HAP-1 (cell line): ENCODE data around the gene SNX19.
"Not testable (repeated sequence)": the region's sequence is repeated elsewhere in the genome, so short reads cannot be mapped to it uniquely, and the experiment has no call there.

Experiments
- DNase-seq, 2 experiments: peaks; one replicate each; pipeline ENCODE4 v3.0.0-alpha.2; 2016 to 2020; ENCODE audit warnings: low spot score in 2 of 2
- H3K27me3 ChIP-seq: fragments of 250-450 bp; sonication (Bioruptor Pico); 2 replicates; pipeline ENCODE4 v1.5.1; 2020; ENCODE audit warnings: low read depth, mild to moderate bottlenecking, moderate library complexity
- H3K36me3 ChIP-seq: fragments of 250-450 bp; sonication (Bioruptor Pico); replicated peaks from 2 replicates; pipeline ENCODE4 v1.5.1; 2020; ENCODE audit warnings: mild to moderate bottlenecking
- H3K4me1 ChIP-seq: fragments of 250-450 bp; sonication (Bioruptor Pico); 2 replicates; pipeline ENCODE4 v1.5.1; 2020; ENCODE audit warnings: mild to moderate bottlenecking
- H3K4me3 ChIP-seq: fragments of 250-450 bp; sonication (Bioruptor Pico); 2 replicates; pipeline ENCODE4 v1.5.1; 2020; ENCODE audit warnings: mild to moderate bottlenecking, moderate library complexity
- H3K9me3 ChIP-seq: fragments of 250-450 bp; sonication (Bioruptor Pico); 2 replicates; pipeline ENCODE4 v1.5.1; 2020; ENCODE audit warnings: mild to moderate bottlenecking, moderate library complexity
- in situ Hi-C: fragments of 300-500 bp; cut with MboI; formaldehyde crosslinking; loops from 3 replicates; pipeline ENCODE4 v1.14.3; 2020; ENCODE audit warnings: low sequenced_read_pairs, inconsistent platforms, mixed read lengths

The SNX19 gene

GRCh38 chr11:130858215-130858614, 58.1 kb downstream of the SNX19 start:
- in situ Hi-C loops = no loop called here
- Histone ChIP-seq H3K4me1 (no peaks in the 10 kb centered on the region), H3K4me3 (no peak overlapping the region), H3K36me3 (no peaks in the 10 kb centered on the region), H3K9me3 (no peaks in the 10 kb centered on the region), H3K27me3 (no peaks in the 10 kb centered on the region)
- DNase-seq = no peak

GRCh38 chr11:130855707-130856106, 60.6 kb downstream of the SNX19 start:
- in situ Hi-C loops, H3K27me3 ChIP-seq, H3K36me3 ChIP-seq, H3K9me3 ChIP-seq, H3K4me3 ChIP-seq, H3K4me1 ChIP-seq, DNase-seq: not testable (repeated sequence)

- Histone ChIP-seq H3K36me3 (no peaks in the 10 kb centered on the region), H3K4me1 (no peaks in the 10 kb centered on the region), H3K27me3 (no peaks in the 10 kb centered on the region), H3K4me3 (no peak overlapping the region), H3K9me3 (no peaks in the 10 kb centered on the region)
- in situ Hi-C loops = no loop called here
- no peak for DNase-seq
Observed at GRCh38 chr11:130854483-130854882, 61.8 kb downstream of the SNX19 start.

- no peaks in the 10 kb centered on the region for H3K4me1 ChIP-seq
- no peak overlapping the region for H3K4me3 ChIP-seq
- in situ Hi-C loops = no loop called here
Observed at GRCh38 chr11:130852589-130852988, 63.7 kb downstream of the SNX19 start.

DNA sequence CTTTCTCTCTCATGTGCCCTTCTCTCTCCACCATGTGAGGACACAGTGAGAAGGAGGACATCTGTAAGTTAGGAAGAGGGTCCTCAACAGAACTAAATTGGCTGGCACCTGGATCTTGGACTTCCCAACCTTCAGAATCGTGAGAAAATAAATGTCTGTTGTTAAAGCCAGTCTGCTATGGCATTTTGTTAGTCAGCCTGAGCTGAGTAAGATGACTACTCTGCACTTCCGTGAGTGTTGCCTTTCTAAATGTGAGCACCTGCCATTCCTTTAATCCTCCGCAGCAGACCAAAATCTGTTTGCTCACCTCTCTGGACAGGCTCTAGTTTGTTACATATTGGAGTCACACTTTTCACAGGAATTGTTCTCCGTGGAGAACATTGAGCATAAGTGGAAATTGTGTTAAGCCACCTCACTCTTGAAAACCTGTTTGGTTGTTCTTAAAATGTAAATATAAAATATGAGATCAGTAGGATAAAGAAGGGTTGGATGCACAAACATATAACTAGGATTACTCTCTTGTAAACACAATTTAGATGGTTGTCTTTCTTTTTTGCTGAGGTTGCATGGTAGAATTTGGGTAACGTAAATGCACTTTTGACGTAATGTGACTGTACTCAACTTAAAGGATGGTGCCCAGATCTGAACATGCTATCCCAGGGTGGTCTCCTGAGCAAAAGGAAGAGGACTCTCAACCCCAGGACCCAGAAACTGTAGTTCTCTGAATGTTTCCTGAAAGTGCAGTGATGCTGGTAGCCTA, 65.9 kb downstream of the SNX19 start:
- in situ Hi-C loops = no loop called here
- Histone ChIP-seq H3K4me3 (no peak overlapping the region), H3K4me1 (no peaks in the 10 kb centered on the region), H3K27me3 (no peaks in the 10 kb centered on the region), H3K36me3 (no peaks in the 10 kb centered on the region), H3K9me3 (no peaks in the 10 kb centered on the region)
- DNase-seq = no peak

More at GRCh38 chr11:130852589-130852988, 63.7 kb downstream of the SNX19 start:
- Histone ChIP-seq H3K9me3 (no peaks in the 10 kb centered on the region), H3K36me3 (no peaks in the 10 kb centered on the region), H3K27me3 (no peaks in the 10 kb centered on the region)
- no peak for DNase-seq

GRCh38 chr11:130849215-130849568, 67.1 kb downstream of the SNX19 start:
- Histone ChIP-seq H3K4me1 (no peaks in the 10 kb centered on the region), H3K4me3 (no peak overlapping the region), H3K36me3 (no peaks in the 10 kb centered on the region), H3K27me3 (no peaks in the 10 kb centered on the region), H3K9me3 (no peaks in the 10 kb centered on the region)
- in situ Hi-C loops = no loop called here
- DNase-seq = no peak

DNA sequence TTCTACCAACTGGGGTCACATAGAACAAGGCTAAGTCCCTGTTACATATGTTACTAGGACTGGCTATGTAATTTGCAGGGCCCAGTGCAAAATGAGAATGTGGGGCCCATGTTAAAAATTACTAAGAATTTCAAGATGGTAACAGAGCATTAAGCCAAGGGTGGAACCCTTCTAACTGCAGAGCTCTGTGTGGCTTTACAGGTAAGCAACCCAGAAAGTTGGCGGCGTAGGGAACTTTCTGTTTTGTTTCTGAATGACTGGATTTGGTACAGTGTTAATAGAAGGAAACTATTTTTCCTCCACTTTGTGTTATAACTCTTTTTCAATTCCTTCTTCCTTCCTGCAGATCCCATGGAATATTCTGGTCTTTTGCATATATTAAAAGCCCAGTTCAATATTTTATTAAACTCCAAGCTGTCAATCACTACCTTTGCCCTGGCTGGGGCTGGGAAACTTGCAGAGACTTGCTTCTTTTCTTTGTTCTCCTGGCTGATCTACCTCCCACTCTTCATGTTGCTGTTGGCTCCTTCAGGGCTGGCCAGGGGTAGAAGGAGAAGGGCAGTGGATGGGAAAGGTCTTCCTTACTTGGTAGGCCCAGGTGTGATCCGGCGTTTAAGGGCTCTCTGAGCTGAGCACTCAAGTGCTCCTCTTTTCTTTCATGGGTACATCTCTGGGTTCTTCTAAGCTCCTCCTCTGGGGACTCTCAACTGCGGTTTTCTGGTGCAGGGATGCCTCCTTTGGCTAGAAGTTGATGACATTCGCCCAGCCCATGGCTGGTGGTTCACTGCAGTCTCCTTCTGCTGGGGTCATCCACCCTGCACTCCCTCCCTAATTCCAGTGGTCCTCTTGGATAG, 67.7 kb downstream of the SNX19 start:
- H3K9me3 ChIP-seq = no peaks in the 10 kb centered on the region
- in situ Hi-C loops = no loop called here
- no peaks in the 10 kb centered on the region; the same call in 1 of the 2 replicates for H3K4me1 ChIP-seq

DNA sequence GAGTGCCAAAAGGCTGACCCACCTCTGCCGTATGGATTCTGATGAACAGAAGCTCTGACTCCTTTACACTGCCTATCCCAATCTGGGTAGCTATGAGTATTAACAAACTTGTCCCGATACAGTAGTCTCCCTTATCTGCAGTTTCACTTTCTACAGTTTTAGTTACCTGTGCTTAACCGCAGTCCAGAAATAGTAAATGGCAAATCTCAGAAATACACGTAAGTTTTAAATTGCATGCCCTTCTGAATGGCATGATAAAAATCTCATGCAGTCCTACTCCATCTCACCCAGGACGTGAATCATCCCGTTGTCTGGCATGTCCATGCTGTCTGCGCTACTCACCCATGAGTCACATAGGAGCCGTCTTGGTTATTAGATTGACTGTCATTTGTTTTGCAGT, 68.8 kb downstream of the SNX19 start:
- H3K4me3 ChIP-seq = no peak overlapping the region
- in situ Hi-C loops = no loop called here
- H3K4me1 ChIP-seq = no peaks in the 10 kb centered on the region; the same call in 1 of the 2 replicates
- no peaks in the 10 kb centered on the region for H3K9me3 ChIP-seq
- H3K27me3 ChIP-seq = no peaks in the 10 kb centered on the region
- no peaks in the 10 kb centered on the region for H3K36me3 ChIP-seq
- DNase-seq = no peak

More for the DNA sequence above, 67.7 kb downstream of the SNX19 start:
- no peak overlapping the region for H3K4me3 ChIP-seq
- no peaks in the 10 kb centered on the region for H3K36me3 ChIP-seq
- H3K27me3 ChIP-seq = no peaks in the 10 kb centered on the region
- DNase-seq = no peak

GRCh38 chr11:130846606-130847005, 69.7 kb downstream of the SNX19 start:
- Histone ChIP-seq H3K36me3 (no peaks in the 10 kb centered on the region), H3K27me3 (no peaks in the 10 kb centered on the region), H3K9me3 (no peaks in the 10 kb centered on the region), H3K4me1 (no peaks in the 10 kb centered on the region; the same call in 1 of the 2 replicates), H3K4me3 (no peak overlapping the region)
- no peak for DNase-seq
- in situ Hi-C loops = no loop called here

- H3K4me3 ChIP-seq = no peak overlapping the region
- no peaks in the 10 kb centered on the region; the same call in 1 of the 2 replicates for H3K4me1 ChIP-seq
- no peak for DNase-seq
- H3K36me3 ChIP-seq = no peaks in the 10 kb centered on the region
- in situ Hi-C loops = no loop called here
- no peaks in the 10 kb centered on the region for H3K27me3 ChIP-seq
- H3K9me3 ChIP-seq = no peaks in the 10 kb centered on the region
Observed at GRCh38 chr11:130842001-130842400, 74.3 kb downstream of the SNX19 start.

- no peaks in the 10 kb centered on the region for H3K9me3 ChIP-seq
- DNase-seq = no peak
- in situ Hi-C loops = no loop called here
- H3K4me1 ChIP-seq = no peaks in the 10 kb centered on the region; the same call in 1 of the 2 replicates
- no peaks in the 10 kb centered on the region for H3K36me3 ChIP-seq
- H3K4me3 ChIP-seq = no peak overlapping the region
- H3K27me3 ChIP-seq = no peaks in the 10 kb centered on the region
Observed at GRCh38 chr11:130840679-130841078, 75.6 kb downstream of the SNX19 start.

- DNase-seq = no peak
- Histone ChIP-seq H3K36me3 (no peaks in the 10 kb centered on the region), H3K4me1 (no peaks in the 10 kb centered on the region; the same call in 1 of the 2 replicates), H3K27me3 (no peaks in the 10 kb centered on the region), H3K4me3 (no peak overlapping the region), H3K9me3 (no peaks in the 10 kb centered on the region)
- in situ Hi-C loops = no loop called here
Observed at GRCh38 chr11:130839981-130840666, 76.2 kb downstream of the SNX19 start.

DNA sequence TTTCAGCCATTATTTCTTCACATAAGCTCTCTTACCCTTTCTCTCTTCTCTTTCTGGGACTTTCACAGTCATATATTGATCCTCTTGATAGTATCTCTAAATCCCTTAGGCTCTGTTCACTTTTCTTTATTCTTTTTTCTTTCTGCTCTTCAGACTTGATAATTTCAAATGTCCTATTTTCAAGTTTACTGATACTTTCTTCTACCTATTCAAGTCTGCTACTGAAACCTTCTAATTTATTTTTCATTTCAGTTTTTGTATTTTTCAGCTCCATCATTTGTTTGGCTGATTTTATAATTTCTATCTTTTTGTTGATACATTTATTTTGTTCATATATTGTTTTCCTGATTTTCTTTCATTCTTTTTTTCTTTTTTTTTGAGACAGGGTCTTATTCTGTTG, 79.1 kb downstream of the SNX19 start:
- Histone ChIP-seq H3K4me1 (no peaks in the 10 kb centered on the region), H3K36me3 (no peaks in the 10 kb centered on the region), H3K4me3 (no peak overlapping the region), H3K9me3 (no peaks in the 10 kb centered on the region), H3K27me3 (no peaks in the 10 kb centered on the region)
- no peak for DNase-seq
- in situ Hi-C loops = no loop called here

- no peaks in the 10 kb centered on the region for H3K4me1 ChIP-seq
- DNase-seq = no peak
Observed at GRCh38 chr11:130834886-130835285, 81.4 kb downstream of the SNX19 start.

More at GRCh38 chr11:130834886-130835285, 81.4 kb downstream of the SNX19 start:
- Histone ChIP-seq H3K9me3 (no peaks in the 10 kb centered on the region), H3K36me3 (no peaks in the 10 kb centered on the region), H3K4me3 (no peak overlapping the region), H3K27me3 (no peaks in the 10 kb centered on the region)
- in situ Hi-C loops = no loop called here
